HK-2 (cell line): ENCODE measurements around the gene TAF10.

Experiments
- DNase-seq: peaks from one replicate; pipeline ENCODE4 v3.0.0-alpha.2; 2018; ENCODE audit not compliant: unreplicated experiment

Gene TAF10

GRCh38 chr11:6640985-6641701 lies 29.1 kb upstream of the TAF10 start:
- no peak for DNase-seq

DNA sequence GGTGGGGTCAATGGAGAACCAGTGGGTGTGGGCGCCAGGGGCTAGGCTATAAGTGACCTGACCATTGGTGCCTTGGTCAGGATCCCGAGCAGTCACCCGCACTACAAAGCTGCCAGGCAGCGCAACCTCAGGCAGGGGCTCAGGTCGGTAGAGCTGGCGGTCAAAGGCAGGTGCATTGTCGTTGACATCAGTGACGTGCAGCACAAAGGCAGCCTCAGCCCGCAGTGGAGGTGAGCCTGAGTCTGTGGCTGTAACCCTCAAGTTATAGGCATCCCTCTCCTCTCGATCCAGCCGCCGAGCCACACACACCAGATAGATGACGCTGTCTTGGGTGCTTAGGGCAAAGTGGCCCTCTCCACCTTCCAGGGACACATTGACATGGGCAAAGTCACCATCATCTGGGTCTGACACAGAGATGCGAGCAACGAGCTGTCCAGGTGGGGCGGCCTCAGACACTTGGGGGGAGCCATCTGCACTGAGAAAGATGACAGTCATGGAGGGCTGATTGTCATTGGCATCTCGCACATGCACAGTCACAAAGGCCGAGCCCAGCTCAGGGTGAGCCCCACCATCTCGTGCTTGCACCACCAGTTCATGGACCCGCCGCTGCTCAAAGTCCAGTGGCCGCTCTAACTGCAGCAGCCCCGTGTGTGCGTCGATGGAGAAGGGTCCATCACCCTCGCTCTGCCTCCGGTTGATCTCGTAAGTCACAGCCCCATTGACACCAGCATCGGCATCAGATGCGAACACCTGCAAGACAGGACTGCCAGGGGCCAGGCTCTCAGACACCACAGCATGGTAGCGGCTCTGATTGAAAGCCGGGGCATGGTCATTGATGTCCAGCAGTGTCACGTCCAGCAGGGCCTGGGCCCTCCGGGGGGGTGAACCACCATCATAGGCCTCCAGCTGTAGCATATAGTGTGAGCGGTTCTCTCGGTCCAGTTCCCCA lies 28.3 kb upstream of the TAF10 start:
- no peak for DNase-seq

DNA sequence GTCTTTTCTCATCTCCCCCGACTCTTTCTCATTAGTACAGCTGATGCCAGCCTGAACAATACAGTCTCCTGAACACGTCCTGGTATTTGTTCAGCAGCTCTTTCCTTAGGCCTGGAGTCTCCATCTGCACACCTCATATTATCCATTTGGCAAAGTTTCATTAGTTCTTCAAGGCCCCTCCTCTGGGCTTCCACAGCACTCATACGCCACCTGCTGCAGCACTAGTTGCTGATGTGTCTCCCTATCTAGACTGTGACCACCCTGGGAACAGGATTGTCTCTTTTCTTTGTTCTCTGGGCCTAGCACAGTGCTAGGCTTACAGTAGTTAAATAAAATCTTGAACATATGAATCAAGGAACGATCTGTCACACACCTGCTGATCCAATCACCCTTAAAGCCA lies 26.4 kb upstream of the TAF10 start:
- DNase-seq, result no peak

- no peak for DNase-seq
Measured at GRCh38 chr11:6637871-6638270, 25.9 kb upstream of the TAF10 start.

DNA sequence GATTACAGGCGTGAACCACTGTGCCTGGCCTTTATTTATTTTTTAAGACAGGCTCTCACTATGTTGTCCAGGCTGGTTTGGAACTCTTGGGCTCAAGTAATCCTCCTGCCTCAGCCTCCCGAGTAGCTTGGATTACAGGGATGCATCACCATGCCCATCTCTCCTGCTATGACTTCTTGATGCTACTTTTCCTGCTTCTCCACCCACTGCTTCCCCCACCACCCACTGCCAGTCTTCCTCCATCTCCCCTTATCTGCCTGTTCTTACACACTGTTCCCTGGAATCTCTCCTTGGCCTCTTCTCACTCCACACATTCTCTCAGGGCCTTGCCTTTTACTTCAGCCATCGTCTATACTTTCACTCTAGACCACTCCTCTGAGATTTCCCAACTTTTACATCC lies 24.5 kb upstream of the TAF10 start:
- no peak for DNase-seq

DNA sequence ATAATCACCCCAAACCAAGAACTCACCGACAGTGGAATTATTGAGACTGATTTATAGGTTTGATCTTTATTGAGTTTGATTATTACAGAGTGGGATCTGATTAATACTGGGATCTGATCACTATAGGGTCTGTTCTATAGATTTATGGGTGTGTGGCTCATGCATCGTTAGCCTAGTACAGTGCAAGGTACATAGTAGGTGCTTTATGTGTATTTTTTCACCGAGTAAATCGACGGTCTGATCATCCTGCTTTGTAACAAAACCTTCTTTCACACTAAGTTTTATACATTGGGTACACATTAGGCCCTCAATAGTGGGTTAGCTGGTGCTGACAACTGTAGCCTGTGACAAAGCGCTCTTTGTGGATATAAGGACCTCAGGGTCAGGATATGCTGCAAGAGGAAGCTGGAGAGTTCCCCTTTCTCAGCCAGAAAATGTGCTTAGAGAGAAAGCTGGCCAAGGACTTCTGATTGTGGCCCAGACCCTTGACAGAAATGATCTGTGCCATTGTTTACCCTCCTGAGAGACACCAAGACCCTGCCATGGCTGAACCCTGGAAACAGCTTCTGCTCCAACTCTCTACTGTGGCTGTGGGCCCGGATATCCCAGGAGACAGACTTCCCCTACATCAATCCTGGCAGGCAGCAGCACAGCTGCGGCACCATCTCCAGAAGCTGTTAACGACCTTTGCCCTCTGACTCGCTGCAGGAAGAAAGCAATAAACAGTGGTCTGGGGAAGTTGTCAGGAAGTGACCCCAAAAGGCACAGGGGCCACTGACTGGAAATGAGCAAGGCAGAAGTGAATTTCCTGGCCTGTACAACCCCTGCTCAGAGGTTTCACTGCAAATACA lies 23.3 kb upstream of the TAF10 start:
- DNase-seq, result no peak

- no peak for DNase-seq
Measured at GRCh38 chr11:6634534-6634933, 22.5 kb upstream of the TAF10 start.

GRCh38 chr11:6633422-6634408 lies 21.7 kb upstream of the TAF10 start:
- no peak for DNase-seq

- DNase-seq, result no peak
Measured at GRCh38 chr11:6632116-6633073, 20.4 kb upstream of the TAF10 start.

DNA sequence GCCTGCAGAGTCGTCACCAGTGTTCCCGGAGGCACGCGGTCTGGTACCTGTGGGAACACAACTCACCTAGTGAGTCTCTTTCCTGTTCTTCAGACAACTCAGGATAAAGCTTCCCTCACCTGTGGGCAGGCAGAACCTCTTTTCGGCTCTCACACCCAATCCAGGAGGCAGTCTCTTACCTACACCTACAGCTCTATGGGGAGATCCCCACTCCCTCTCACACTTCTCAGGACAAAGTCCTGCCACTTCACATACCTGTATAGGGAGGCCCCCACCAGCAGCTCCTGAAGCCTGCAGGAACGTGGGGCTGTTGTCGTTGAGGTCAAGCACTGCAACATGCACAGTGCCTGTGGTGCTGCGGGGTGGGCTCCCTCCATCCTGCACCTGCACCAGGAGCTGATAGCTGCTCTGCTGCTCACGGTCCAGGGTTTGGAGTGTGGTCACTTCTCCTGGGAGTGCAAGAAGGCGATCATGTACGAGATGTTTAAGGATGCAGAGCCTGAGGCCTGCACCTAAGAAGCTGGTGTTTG lies 19.4 kb upstream of the TAF10 start:
- no peak for DNase-seq

- no peak for DNase-seq
Measured at GRCh38 chr11:6630632-6631291, 18.7 kb upstream of the TAF10 start.

- no peak for DNase-seq
Measured at GRCh38 chr11:6629892-6630631, 18.0 kb upstream of the TAF10 start.

DNA sequence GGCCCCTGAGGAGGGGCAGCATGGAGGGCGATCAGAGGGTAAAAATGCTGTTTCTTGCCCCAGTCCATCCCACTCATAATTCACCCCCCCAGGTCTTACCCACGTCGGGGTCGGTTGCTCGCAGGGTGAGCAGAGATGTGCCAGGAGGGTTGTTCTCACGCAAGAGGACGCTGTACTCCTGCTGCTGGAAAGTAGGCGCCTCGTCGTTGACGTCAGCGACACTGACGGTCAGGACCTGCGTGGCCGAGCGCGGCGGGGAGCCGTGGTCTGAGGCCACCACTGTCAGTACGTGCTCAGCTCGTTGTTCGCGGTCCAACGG lies 17.5 kb upstream of the TAF10 start:
- no peak for DNase-seq

- no peak for DNase-seq
Measured at GRCh38 chr11:6628526-6628925, 16.5 kb upstream of the TAF10 start.

DNA sequence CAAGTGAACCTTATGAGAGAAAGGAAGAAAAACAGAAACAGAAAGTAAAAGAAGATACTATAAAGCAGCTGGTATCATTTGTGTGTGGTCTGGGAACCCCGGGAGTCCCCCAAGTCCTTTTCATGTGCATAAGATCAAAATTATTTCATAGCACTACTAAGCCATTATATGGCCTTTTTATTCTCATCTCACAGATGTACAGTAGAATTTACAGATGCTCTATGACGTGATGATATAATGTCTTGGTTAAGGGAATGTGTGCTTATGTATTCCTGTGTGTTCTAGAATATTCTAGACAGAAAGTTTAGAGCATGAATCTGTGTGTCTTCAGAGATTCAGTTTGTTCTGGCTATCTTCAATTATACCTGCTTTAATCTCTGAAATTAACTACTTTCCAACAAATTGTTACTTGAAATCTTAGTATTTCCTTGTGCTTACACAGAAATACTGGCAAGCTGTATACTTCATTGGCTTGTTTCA lies 15.8 kb upstream of the TAF10 start:
- no peak for DNase-seq

- DNase-seq, result no peak
Measured at GRCh38 chr11:6626971-6627761, 15.2 kb upstream of the TAF10 start.

GRCh38 chr11:6625832-6626420 lies 13.9 kb upstream of the TAF10 start:
- no peak for DNase-seq
